ENCODE results near the gene ST6GALNAC4.

DNA sequence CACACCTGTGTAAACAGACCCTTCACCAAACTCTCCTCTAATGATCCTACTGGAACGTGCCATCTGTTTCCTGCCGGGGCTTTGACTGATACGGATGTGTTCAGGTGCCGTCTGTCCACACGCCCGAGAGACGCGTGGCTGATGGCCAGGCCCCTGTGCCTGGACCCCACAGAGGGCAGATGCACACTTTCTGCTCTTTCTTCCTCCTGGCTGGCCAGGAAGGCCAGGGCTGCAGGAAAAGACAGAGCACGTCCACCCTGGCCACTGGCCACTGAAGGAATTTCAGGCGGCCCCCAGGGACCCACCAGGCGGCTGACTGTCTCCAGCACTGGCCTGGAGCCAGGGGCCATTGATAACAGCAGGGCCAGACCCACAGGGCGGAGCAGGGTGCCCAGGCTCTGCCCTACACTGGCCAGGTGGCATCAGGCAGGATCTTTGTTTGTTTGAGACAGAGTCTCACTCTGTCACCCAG lies 58.8 kb downstream of the ST6GALNAC4 start:
- no peak for TF ChIP-seq POLR2AphosphoS5 (IDR thresholded peaks at IDR 0.05; ENCODE audit: borderline replicate concordance, low read depth, low read length)
- no peak for TF ChIP-seq EZH2 (IDR thresholded peaks at IDR 0.05)

Measured in SK-N-MC (cell line).